IMR-90 (cell line): ENCODE data around the gene NPC1. TPM values are rescaled to one million over a fixed set of nuclear protein-coding genes. Genes with fewer than 3 reads are reported as not detected.

Experiments used
- ATAC-seq: fragments of 200-7000 bp; cut with Tn5 transposase; 2 replicates; pipeline ENCODE4 v1.9.1; 2020; ENCODE audit warnings: low read depth, mild to moderate bottlenecking, moderate library complexity
- BruUV-seq: library from RNA; stranded (reverse); fragments of 400-500 nt; replicated peaks from 2 replicates; lab custom pipeline; 2021; lab: Mats Ljungman, UMichigan
- CTCF ChIA-PET: fragments of 300-600 bp; formaldehyde crosslinking; extraction: SDS; loops from one replicate; lab custom pipeline; 2021; ENCODE audit warnings: antibody characterized with exemption; lab: Yijun Ruan, JAX
- POLR2A ChIA-PET: fragments of 300-600 bp; sonication (Branson Sonifier 250); formaldehyde crosslinking; loops from one replicate; lab custom pipeline; 2022; ENCODE audit warnings: antibody characterized with exemption; ENCODE audit not compliant: unreplicated experiment; lab: Charles Lee
- DNase-seq: peaks from one replicate; pipeline ENCODE4 v3.0.0; 2013
- H2AFZ ChIP-seq: replicated peaks from 2 replicates; pipeline ENCODE3; 2013; ENCODE audit warnings: low read length, mild to moderate bottlenecking; ENCODE audit not compliant: poor library complexity
- H2AK5ac ChIP-seq: 2 replicates; pipeline ENCODE4 v1.6.1; 2013; ENCODE audit warnings: low read depth, low read length, inconsistent platforms
- H2AK9ac ChIP-seq: replicated peaks from 2 replicates; pipeline ENCODE3; 2013; ENCODE audit warnings: mild to moderate bottlenecking, low read depth, low read length, moderate library complexity; ENCODE audit not compliant: poor library complexity
- H2BK120ac ChIP-seq: 2 replicates; pipeline ENCODE4 v1.6.1; 2013; ENCODE audit warnings: low read depth, low read length, inconsistent platforms
- H2BK15ac ChIP-seq: 3 replicates; pipeline ENCODE4 v1.6.1; 2013; ENCODE audit warnings: low read depth, low read length, inconsistent platforms
- H2BK20ac ChIP-seq: 2 replicates; pipeline ENCODE4 v1.6.1; 2013; ENCODE audit warnings: low read depth, mild to moderate bottlenecking, inconsistent platforms, low read length, moderate library complexity
- H2BK5ac ChIP-seq: 2 replicates; pipeline ENCODE4 v1.6.1; 2013; ENCODE audit warnings: mild to moderate bottlenecking, low read depth, low read length, inconsistent platforms; ENCODE audit not compliant: poor library complexity, severe bottlenecking
- H3K14ac ChIP-seq: replicated peaks from 2 replicates; pipeline ENCODE4 v1.6.1; 2013; ENCODE audit warnings: low read depth, low read length, inconsistent platforms
- H3K18ac ChIP-seq: 2 replicates; pipeline ENCODE4 v1.6.1; 2013; ENCODE audit warnings: low read depth, low read length, control low read depth
- H3K23ac ChIP-seq: 2 replicates; pipeline ENCODE4 v1.6.1; 2013; ENCODE audit warnings: low read depth, low read length, inconsistent platforms
- H3K27ac ChIP-seq: 2 replicates; pipeline ENCODE4 v1.5.1; 2013; ENCODE audit warnings: mild to moderate bottlenecking, control low read depth, low read length; ENCODE audit not compliant: insufficient read depth
- H3K27me3 ChIP-seq: 2 replicates; pipeline ENCODE4 v1.6.1; 2013; ENCODE audit warnings: low read length; ENCODE audit not compliant: control insufficient read depth, insufficient read depth
- H3K36me3 ChIP-seq: 2 replicates; pipeline ENCODE4 v1.6.1; 2013; ENCODE audit warnings: low read length, mixed read lengths; ENCODE audit not compliant: control insufficient read depth, insufficient read depth
- H3K4ac ChIP-seq: 2 replicates; pipeline ENCODE4 v1.6.1; 2013; ENCODE audit warnings: low read depth, low read length, inconsistent platforms
- H3K4me1 ChIP-seq: 2 replicates; pipeline ENCODE4 v1.6.1; 2013; ENCODE audit warnings: low read length, mixed read lengths; ENCODE audit not compliant: control insufficient read depth, insufficient read depth
- H3K4me2 ChIP-seq: 2 replicates; pipeline ENCODE4 v1.6.1; 2013; ENCODE audit warnings: low read depth, mild to moderate bottlenecking, control low read depth, low read length, moderate library complexity
- H3K4me3 ChIP-seq: 2 replicates; pipeline ENCODE4 v1.5.1; 2013; ENCODE audit warnings: low read depth, mild to moderate bottlenecking, control low read depth, low read length, moderate library complexity; ENCODE audit not compliant: insufficient read depth
- H3K56ac ChIP-seq: 2 replicates; pipeline ENCODE4 v1.6.1; 2013; ENCODE audit warnings: low read length, inconsistent platforms; ENCODE audit not compliant: insufficient read depth; ENCODE audit errors: extremely low read depth
- H3K79me1 ChIP-seq, 2 experiments: 2 replicates each; pipeline ENCODE4 v1.6.1; 2013; ENCODE audit warnings: low read length in 2 of 2, inconsistent platforms in 1 of 2, low read depth in 1 of 2
- H3K9ac ChIP-seq: 2 replicates; pipeline ENCODE4 v1.6.1; 2013; ENCODE audit warnings: low read depth, low read length, control low read depth
- H3K9me1 ChIP-seq: 2 replicates; pipeline ENCODE4 v1.6.1; 2013; ENCODE audit warnings: low read length, inconsistent platforms; ENCODE audit not compliant: insufficient read depth
- H3K9me3 ChIP-seq: 2 replicates; pipeline ENCODE4 v1.6.1; 2013; ENCODE audit warnings: low read length; ENCODE audit not compliant: control insufficient read depth, insufficient read depth
- H4K20me1 ChIP-seq: 2 replicates; pipeline ENCODE4 v1.6.1; 2013; ENCODE audit warnings: low read length, inconsistent platforms; ENCODE audit not compliant: insufficient read depth
- H4K5ac ChIP-seq: 2 replicates; pipeline ENCODE4 v1.6.1; 2013; ENCODE audit warnings: mild to moderate bottlenecking, low read depth, low read length, control low read depth
- H4K8ac ChIP-seq, 2 experiments: 2 replicates each; pipeline ENCODE4 v1.6.1; 2013; ENCODE audit warnings: low read depth in 2 of 2, low read length in 2 of 2, control low read depth in 1 of 2, inconsistent platforms in 1 of 2
- H4K91ac ChIP-seq: 2 replicates; pipeline ENCODE4 v1.6.1; 2013; ENCODE audit warnings: low read depth, low read length, inconsistent platforms; ENCODE audit not compliant: insufficient read depth
- BHLHE40 ChIP-seq: fragments of 150-350 bp; IDR thresholded peaks from 2 replicates; pipeline ENCODE4 v1.6.1; 2016; ENCODE audit warnings: mild to moderate bottlenecking, low read depth, low read length
- CEBPB ChIP-seq: IDR thresholded peaks from 2 replicates; pipeline ENCODE4 v1.6.1; 2012; ENCODE audit warnings: low read depth, low read length, improper control_type of control experiment
- CHD1 ChIP-seq: IDR thresholded peaks from 2 replicates; pipeline ENCODE4 v1.6.1; 2012; ENCODE audit warnings: low read depth, low read length, improper control_type of control experiment
- CTCF ChIP-seq: conservative IDR thresholded peaks from 2 replicates; pipeline ENCODE4 v1.5.1; 2012; ENCODE audit warnings: mild to moderate bottlenecking, low read depth, low read length, improper control_type of control experiment
- ELK1 ChIP-seq: fragments of 150-350 bp; IDR thresholded peaks from 2 replicates; pipeline ENCODE4 v1.6.1; 2016; ENCODE audit warnings: low read depth, mild to moderate bottlenecking, low read length, moderate library complexity, borderline replicate concordance
- FOS ChIP-seq: fragments of 150-350 bp; IDR thresholded peaks from 2 replicates; pipeline ENCODE4 v1.6.1; 2016; ENCODE audit warnings: low read depth, low read length
- MAFK ChIP-seq: IDR thresholded peaks from 2 replicates; pipeline ENCODE4 v1.6.1; 2012; ENCODE audit warnings: low read depth, low read length, improper control_type of control experiment
- MAZ ChIP-seq: IDR thresholded peaks from 2 replicates; pipeline ENCODE4 v1.6.1; 2012; ENCODE audit warnings: low read depth, mild to moderate bottlenecking, low read length, improper control_type of control experiment, moderate library complexity, borderline replicate concordance
- NFE2L2 ChIP-seq: fragments of 150-350 bp; IDR thresholded peaks from 2 replicates; pipeline ENCODE4 v1.6.1; 2016; ENCODE audit warnings: low read depth, mild to moderate bottlenecking, low read length
- POLR2A ChIP-seq: IDR thresholded peaks from 2 replicates; pipeline ENCODE4 v1.6.1; 2012; ENCODE audit warnings: mild to moderate bottlenecking, low read depth, low read length
- RAD21 ChIP-seq: IDR thresholded peaks from 2 replicates; pipeline ENCODE4 v1.6.1; 2012; ENCODE audit warnings: low read length, improper control_type of control experiment
- RCOR1 ChIP-seq: IDR thresholded peaks from 2 replicates; pipeline ENCODE4 v1.6.1; 2012; ENCODE audit warnings: mild to moderate bottlenecking, low read length, improper control_type of control experiment; ENCODE audit not compliant: insufficient replicate concordance
- RFX5 ChIP-seq: IDR thresholded peaks from 2 replicates; pipeline ENCODE4 v1.8.0; 2012; ENCODE audit warnings: low read depth, mild to moderate bottlenecking, low read length, moderate library complexity
- SMC3 ChIP-seq: fragments of 150-350 bp; IDR thresholded peaks from 2 replicates; pipeline ENCODE4 v1.6.1; 2016; ENCODE audit warnings: low read depth, mild to moderate bottlenecking, antibody characterized with exemption, low read length, moderate library complexity
- WGBS, 2 experiments: methylation state at CpG; one replicate each; pipeline versions ENCODE4 v1.1.5 to v1.1.7; 2013; ENCODE audit warnings: missing lambda C conversion rate in 2 of 2; ENCODE audit not compliant: insufficient read length in 1 of 2; ENCODE audit errors: extremely low coverage in 2 of 2; 5-methylcytosine and 5-hydroxymethylcytosine counted together
- dilution Hi-C: fragments of 300-500 bp; cut with HindIII; formaldehyde crosslinking; loops from one replicate; pipeline ENCODE4 v1.14.3; 2018; ENCODE audit warnings: low sequenced_read_pairs; ENCODE audit not compliant: unreplicated experiment
- in situ Hi-C: fragments of 300-500 bp; cut with MboI; formaldehyde crosslinking; loops from 3 replicates; pipeline ENCODE4 v1.14.3; 2019; ENCODE audit warnings: low sequenced_read_pairs, inconsistent platforms, mixed read lengths
- intact Hi-C: fragments of 100-400 bp; cut with micrococcal nuclease; formaldehyde crosslinking; loops from 2 replicates; pipeline ENCODE4 v1.10.0; 2022
- polyA plus RNA-seq, 3 experiments: library from polyadenylated mRNA; depleted of rRNA; stranded (reverse); fragments of >200 nt; gene quantifications; 2 replicates each; pipeline ENCODE4 v1.2.3, GENCODE V29; 2012; ENCODE audit warnings: low replicate concordance in 1 of 3
- total RNA-seq: library from RNA; depleted of rRNA; stranded (reverse); fragments of >200 nt; gene quantifications from 2 replicates; pipeline ENCODE4 v1.2.3, GENCODE V29; 2012
- TF ChIP-seq, protein P1 (sequence below): fragments of 150-350 bp; IDR thresholded peaks from 2 replicates; pipeline ENCODE4 v1.6.1; 2017; ENCODE audit warnings: mild to moderate bottlenecking, antibody characterized with exemption, low read length, low read depth

The NPC1 gene
- total and polyA plus RNA-seq, 2 of the 4 experiments (the other 2 are of a cell fraction), result 7.5 to 7.9 TPM

GRCh38 chr18:23547306-23547705, 39.0 kb downstream of the NPC1 start:
- Histone ChIP-seq H3K9me1 (peaks cover 7% of the 10 kb centered on the region; the same call in 1 of the 2 replicates), H3K4me1 (no peaks in the 10 kb centered on the region), H3K9ac (no peak overlapping the region), H2BK5ac (no peak overlapping the region), H3K23ac (no peak overlapping the region), H2AK9ac (no peak overlapping the region), H3K4me3 (no peak overlapping the region), H2AK5ac (no peak overlapping the region), H3K27ac (no peak overlapping the region), H4K20me1 (no peaks in the 10 kb centered on the region), H3K27me3 (no peaks in the 10 kb centered on the region), H3K56ac (no peak overlapping the region), H3K9me3 (no peaks in the 10 kb centered on the region), H3K18ac (no peak overlapping the region), H4K8ac (no peak overlapping the region), H3K14ac (no peak overlapping the region), H2BK20ac (no peak overlapping the region), H3K79me1 (peaks cover 0 to 3% of the 10 kb centered on the region in 2 experiments; a peak in 1 of 4 replicates), H2BK15ac (no peak overlapping the region), H3K4me2 (no peak overlapping the region), H3K4ac (no peak overlapping the region), H2BK120ac (no peak overlapping the region), H3K36me3 (peaks cover 41% of the 10 kb centered on the region), H4K91ac (no peak overlapping the region), H2AFZ (no peak overlapping the region), H4K5ac (no peak overlapping the region)
- TF ChIP-seq CTCF, result no peak
- TF ChIP-seq MAFK, result no peak
- TF ChIP-seq CHD1, result no peak
- TF ChIP-seq RCOR1, result no peak
- no peak for TF ChIP-seq SMC3
- TF ChIP-seq, protein P1, sequence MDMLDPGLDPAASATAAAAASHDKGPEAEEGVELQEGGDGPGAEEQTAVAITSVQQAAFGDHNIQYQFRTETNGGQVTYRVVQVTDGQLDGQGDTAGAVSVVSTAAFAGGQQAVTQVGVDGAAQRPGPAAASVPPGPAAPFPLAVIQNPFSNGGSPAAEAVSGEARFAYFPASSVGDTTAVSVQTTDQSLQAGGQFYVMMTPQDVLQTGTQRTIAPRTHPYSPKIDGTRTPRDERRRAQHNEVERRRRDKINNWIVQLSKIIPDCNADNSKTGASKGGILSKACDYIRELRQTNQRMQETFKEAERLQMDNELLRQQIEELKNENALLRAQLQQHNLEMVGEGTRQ, result no peak
- no peak for TF ChIP-seq RFX5
- TF ChIP-seq BHLHE40, result no peak
- TF ChIP-seq NFE2L2, result no peak
- no peak for TF ChIP-seq POLR2A
- no peak for TF ChIP-seq FOS
- TF ChIP-seq ELK1, result no peak
- TF ChIP-seq MAZ, result no peak
- TF ChIP-seq CEBPB, result no peak
- no peak for TF ChIP-seq RAD21
- ChIA-PET CTCF (no interaction called here), POLR2A (no interaction called here)
- intact Hi-C loops, result no loop called here
- no peak for DNase-seq
- dilution Hi-C loops, result no loop called here
- in situ Hi-C loops, result no loop called here
- BruUV-seq, result no TSS peak
- no peak for ATAC-seq
- WGBS, 2 experiments, result no CpG with 5 or more reads among the region's 3 CpGs
